Measurements from ENCODE around the gene MYH9. TPM values are rescaled to one million over a fixed set of nuclear protein-coding genes. Genes with fewer than 3 reads are reported as not detected.
A peak's percentile ranks its signal among the peaks of the same experiment; 100 is the strongest.

MYH9 gene
- total RNA-seq, 1 experiment from 2014 or later = 258 TPM

GRCh38 chr22:36350751-36351594 is 36.8 kb downstream of the MYH9 start:
- Histone ChIP-seq H4K20me1 (ENCODE audit: insufficient read depth) (peaks cover 7% of the 10 kb centered on the region; the same call in 1 of the 2 replicates), H2AFZ (ENCODE audit: low read depth, low read length, poor library complexity, severe bottlenecking) (no peak overlapping the region), H3K27me3 (ENCODE audit: insufficient read depth, low read length) (no peaks in the 10 kb centered on the region), H3K27ac (ENCODE audit: low read depth, low read length) (peak overlapping the region; percentile 58), H3K9me2 (ENCODE audit: insufficient read depth) (no peaks in the 10 kb centered on the region), H3K9me3 (ENCODE audit: control insufficient read depth in 1 of 2, insufficient read depth in 1 of 2, low read depth in 1 of 2, low read length in 2 of 2) (no peaks in the 10 kb centered on the region), H3K36me3 (ENCODE audit: control insufficient read depth in 1 of 2, insufficient read depth in 2 of 2, low read length in 2 of 2) (peaks cover 6 to 17% of the 10 kb centered on the region in 2 experiments; a peak in 3 of 4 replicates), H3K79me2 (ENCODE audit: insufficient read depth, low read length) (peaks cover 98% of the 10 kb centered on the region), H3K4me2 (ENCODE audit: low read length) (peak overlapping the region; percentile 59), H3K4me1 (ENCODE audit: control insufficient read depth in 1 of 2, insufficient read depth in 2 of 2, low read length in 2 of 2) (peaks cover 44 to 64% of the 10 kb centered on the region in 2 experiments), H3K9ac (ENCODE audit: low read length) (peak overlapping the region; percentile 44), H3K4me3 (replicated peaks in 1 of 2; ENCODE audit: low read depth in 1 of 2, low read length in 2 of 2) (0 out of 4 replicates have a peak overlapping the region, but pooled peaks of 1 of the 2 experiments have one; percentile 5)
- ChIA-PET POLR2A (no interaction called here), RAD21 (ENCODE audit: low non-redundant PET in 1 of 2, low total read pairs in 2 of 2, uncharacterized antibody in 2 of 2, unreplicated experiment in 2 of 2) (interaction anchor here in 1 of 2 experiments (0.6 to 0.9 kb wide), 2 partner anchors 22 to 119 kb away, joined by 3 read pairs; no protein-coding TSS in a partner anchor), CTCF (interaction anchor here (1.0 kb wide), 1 partner anchor 119 kb away, joined by 4 read pairs; no protein-coding TSS in a partner anchor)
- TF ChIP-seq FOSL1 (IDR thresholded peaks at IDR 0.05; ENCODE audit: low read depth) (no peak), POLR2AphosphoS5 (IDR thresholded peaks at IDR 0.05; ENCODE audit: low read depth, low read length) (no peak), ZFX (IDR thresholded peaks at IDR 0.05) (no peak), SP1 (IDR thresholded peaks at IDR 0.05; ENCODE audit: low read depth) (no peak), RAD21 (IDR thresholded peaks at IDR 0.05; ENCODE audit: low read depth) (0 out of 2 replicates have a peak, but pooled peaks have one; percentile 6), TCF7L2 (IDR thresholded peaks at IDR 0.05; ENCODE audit: borderline replicate concordance, extremely low read depth, insufficient read depth, insufficient read length) (no peak)
- TF ChIP-seq, protein P1, sequence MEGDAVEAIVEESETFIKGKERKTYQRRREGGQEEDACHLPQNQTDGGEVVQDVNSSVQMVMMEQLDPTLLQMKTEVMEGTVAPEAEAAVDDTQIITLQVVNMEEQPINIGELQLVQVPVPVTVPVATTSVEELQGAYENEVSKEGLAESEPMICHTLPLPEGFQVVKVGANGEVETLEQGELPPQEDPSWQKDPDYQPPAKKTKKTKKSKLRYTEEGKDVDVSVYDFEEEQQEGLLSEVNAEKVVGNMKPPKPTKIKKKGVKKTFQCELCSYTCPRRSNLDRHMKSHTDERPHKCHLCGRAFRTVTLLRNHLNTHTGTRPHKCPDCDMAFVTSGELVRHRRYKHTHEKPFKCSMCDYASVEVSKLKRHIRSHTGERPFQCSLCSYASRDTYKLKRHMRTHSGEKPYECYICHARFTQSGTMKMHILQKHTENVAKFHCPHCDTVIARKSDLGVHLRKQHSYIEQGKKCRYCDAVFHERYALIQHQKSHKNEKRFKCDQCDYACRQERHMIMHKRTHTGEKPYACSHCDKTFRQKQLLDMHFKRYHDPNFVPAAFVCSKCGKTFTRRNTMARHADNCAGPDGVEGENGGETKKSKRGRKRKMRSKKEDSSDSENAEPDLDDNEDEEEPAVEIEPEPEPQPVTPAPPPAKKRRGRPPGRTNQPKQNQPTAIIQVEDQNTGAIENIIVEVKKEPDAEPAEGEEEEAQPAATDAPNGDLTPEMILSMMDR (IDR thresholded peaks at IDR 0.05 in 2 of 3, conservative IDR thresholded peaks at IDR 0.05 in 1 of 3; ENCODE audit: borderline replicate concordance in 1 of 3, insufficient read depth in 1 of 3, low read depth in 2 of 3, low read length in 2 of 3) = peak in 2 of 3 experiments; percentile 7 to 34; a peak in 1 of 6 replicates
- ATAC-seq (peak; percentile 81), DNase-seq (ENCODE audit: low read depth, low spot score) (no peak)
- intact Hi-C loops (cut with micrococcal nuclease) = no loop called here
- no TSS peak for BruUV-seq (replicated peaks)

Measured in HCT116 (cell line).